GM12864 (cell line): ENCODE measurements around the gene BRME1.

Experiments
- DNase-seq: peaks from one replicate; pipeline ENCODE4 v3.0.0-alpha.2; 2011; ENCODE audit warnings: low read depth
- H3K4me3 ChIP-seq: 2 replicates; pipeline ENCODE4 v1.5.1; 2011; ENCODE audit warnings: mild to moderate bottlenecking, low read depth, low read length, control low read depth
- CTCF ChIP-seq: IDR thresholded peaks from 2 replicates; pipeline ENCODE4 v1.5.1; 2011; ENCODE audit warnings: low read depth, mild to moderate bottlenecking, moderate library complexity, low read length, control low read depth, inconsistent platforms; ENCODE audit errors: missing control alignments

BRME1 gene

DNA sequence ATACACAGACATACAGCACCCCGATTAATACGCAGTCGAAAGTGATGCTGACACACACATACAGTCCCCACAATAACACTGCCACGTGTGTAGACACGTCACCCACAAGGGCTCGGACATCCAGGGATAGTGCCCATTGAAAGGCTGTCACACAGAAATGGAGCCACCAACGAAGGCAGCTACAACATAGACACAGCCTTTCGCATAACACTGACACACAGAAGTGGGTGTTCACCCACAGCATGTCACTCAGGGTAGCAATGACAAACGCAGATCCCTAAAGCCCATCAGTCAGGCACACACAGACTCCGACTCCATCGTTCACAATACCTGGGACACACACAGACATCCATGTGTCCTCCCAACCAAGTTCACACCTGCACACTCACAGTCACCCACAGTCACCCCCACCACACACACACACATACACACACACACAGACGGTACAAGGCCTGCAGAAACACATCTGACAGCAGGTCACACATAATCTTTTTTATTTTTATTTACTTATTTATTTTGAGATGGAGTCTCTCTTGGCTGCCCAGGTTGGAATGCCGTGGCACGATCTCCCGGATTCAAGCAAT, 39.4 kb downstream of the BRME1 start:
- no peak for DNase-seq
- H3K4me3 ChIP-seq: no peak overlapping the region
- no peak for TF ChIP-seq CTCF

DNA sequence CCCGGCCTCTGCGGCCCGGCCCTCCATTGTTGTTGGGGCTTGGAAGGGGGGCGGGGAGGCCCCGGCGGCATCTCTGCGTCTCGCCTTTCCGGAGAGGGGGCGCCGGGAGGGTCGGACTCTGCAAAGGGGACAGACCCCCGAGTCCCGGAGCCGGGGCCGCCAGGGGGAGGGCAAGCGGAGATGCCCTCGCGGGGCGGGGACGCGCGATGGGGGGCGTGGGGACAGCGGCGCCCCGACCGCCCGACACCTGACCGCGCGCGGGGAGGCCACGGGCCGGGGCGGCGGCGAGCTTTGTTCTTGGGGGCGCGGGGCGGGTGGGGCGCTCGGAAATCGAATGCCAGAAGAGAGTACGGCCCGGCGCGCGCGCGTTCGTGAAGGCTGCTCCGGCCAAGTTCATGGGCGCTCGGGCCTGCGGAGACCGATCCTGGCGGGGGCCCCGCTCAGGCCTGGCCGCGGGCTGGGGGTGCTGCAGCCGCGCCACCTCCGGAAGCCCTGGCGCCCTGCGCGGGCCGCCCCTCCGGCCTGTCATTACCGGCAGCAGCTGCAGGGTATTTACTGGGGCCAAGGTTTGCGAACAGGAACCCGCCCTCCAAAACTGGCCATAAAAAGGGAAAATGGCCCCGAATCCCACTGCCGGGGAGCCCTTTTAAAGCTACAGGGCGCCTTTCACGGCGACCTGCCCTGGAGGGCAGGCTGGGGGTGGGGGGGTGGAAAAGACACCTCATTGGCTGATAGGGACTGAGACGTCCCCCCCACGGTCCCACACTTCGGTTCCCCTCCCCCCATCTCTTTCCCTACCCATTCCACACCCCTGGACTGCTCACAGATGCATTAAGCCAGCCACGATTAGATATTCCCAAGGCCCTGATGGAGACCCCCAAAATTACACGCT, 40.1 kb downstream of the BRME1 start:
- peak; percentile 2 for TF ChIP-seq CTCF
- DNase-seq: no peak
- peak overlapping the region; percentile 37 for H3K4me3 ChIP-seq

GRCh38 chr19:13864667-13865570, 41.0 kb downstream of the BRME1 start:
- no peak overlapping the region for H3K4me3 ChIP-seq
- TF ChIP-seq CTCF: no peak
- DNase-seq: no peak

GRCh38 chr19:13864046-13864666, 41.8 kb downstream of the BRME1 start:
- TF ChIP-seq CTCF: no peak
- H3K4me3 ChIP-seq: no peak overlapping the region

GRCh38 chr19:13861714-13862531, 44.0 kb downstream of the BRME1 start:
- DNase-seq: peak; percentile 59
- peak overlapping the region; percentile 59 for H3K4me3 ChIP-seq
- peak; percentile 92 for TF ChIP-seq CTCF

More at GRCh38 chr19:13864046-13864666, 41.8 kb downstream of the BRME1 start:
- DNase-seq: no peak

DNA sequence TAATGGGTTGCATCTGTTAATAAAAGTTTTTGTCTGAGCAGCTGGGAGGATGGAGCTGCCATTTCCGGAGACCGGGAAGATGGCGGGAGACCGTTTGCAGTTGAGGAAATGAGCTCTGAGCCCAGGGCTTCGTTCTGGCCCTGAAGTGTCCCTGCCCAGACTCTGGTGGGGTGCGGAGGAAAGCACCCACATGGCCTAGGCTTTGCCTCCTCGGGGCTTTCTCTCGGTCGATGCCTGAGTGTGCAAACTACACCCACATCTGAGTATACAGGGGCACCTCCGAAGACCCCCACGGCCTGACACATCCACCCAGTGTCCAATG, 44.6 kb downstream of the BRME1 start:
- no peak for DNase-seq
- peak overlapping the region; percentile 59 for H3K4me3 ChIP-seq
- TF ChIP-seq CTCF: no peak
